WTC11 (cell line): ENCODE measurements around the gene MAP1LC3B. TPM values are rescaled to one million over a fixed set of nuclear protein-coding genes. Genes with fewer than 3 reads are reported as not detected.

Experiments used
- ATAC-seq: fragments of 200-7000 bp; cut with Tn5 transposase; 2 replicates; pipeline ENCODE4 v1.10.0; 2021; ENCODE audit warnings: mild to moderate bottlenecking, moderate library complexity
- CTCF ChIA-PET: fragments of 300-600 bp; sonication (Branson Sonifier 250); formaldehyde crosslinking; loops from one replicate; lab custom pipeline; 2021; ENCODE audit warnings: antibody characterized with exemption; lab: Charles Lee
- POLR2A ChIA-PET: fragments of 350-600 bp; sonication (Branson Sonifier 250); formaldehyde crosslinking; loops from one replicate; lab custom pipeline; 2021; ENCODE audit warnings: antibody characterized with exemption; lab: Charles Lee
- DNase-seq: peaks from one replicate; pipeline ENCODE4 v3.0.0; 2021; ENCODE audit warnings: low spot score
- H3K27ac Mint-ChIP-seq: 2 replicates; pipeline ENCODE4 v1.8.0; 2021; ENCODE audit warnings: mixed read lengths
- H3K27me3 Mint-ChIP-seq: 2 replicates; pipeline ENCODE4 v1.8.0; 2021; ENCODE audit warnings: low read depth, mild to moderate bottlenecking, moderate library complexity, mixed read lengths
- H3K36me3 Mint-ChIP-seq: 2 replicates; pipeline ENCODE4 v1.8.0; 2021; ENCODE audit warnings: mixed read lengths
- H3K4me1 Mint-ChIP-seq: 2 replicates; pipeline ENCODE4 v1.8.0; 2022; ENCODE audit warnings: mixed read lengths
- H3K4me3 Mint-ChIP-seq: 2 replicates; pipeline ENCODE4 v1.8.0; 2021; ENCODE audit warnings: mild to moderate bottlenecking, moderate library complexity, mixed read lengths
- H3K9me3 Mint-ChIP-seq: 2 replicates; pipeline ENCODE4 v1.8.0; 2021; ENCODE audit warnings: mixed read lengths
- AFF4 ChIP-seq: sonication (generic); formaldehyde crosslinking; IDR thresholded peaks from 2 replicates; pipeline ENCODE4 v1.8.1; 2023; ENCODE audit warnings: mild to moderate bottlenecking, missing genetic modification reagents, borderline replicate concordance
- ELF4 ChIP-seq: sonication (generic); formaldehyde crosslinking; IDR thresholded peaks from 2 replicates; pipeline ENCODE4 v1.8.1; 2022; ENCODE audit warnings: low read depth, mild to moderate bottlenecking, moderate library complexity, missing genetic modification reagents
- FOXJ3 ChIP-seq: sonication (generic); formaldehyde crosslinking; IDR thresholded peaks from 2 replicates; pipeline ENCODE4 v1.9.0; 2021; ENCODE audit warnings: missing genetic modification reagents, mild to moderate bottlenecking, borderline replicate concordance
- NFATC4 ChIP-seq: fragments of 250-450 bp; sonication (Bioruptor Pico); IDR thresholded peaks from 2 replicates; pipeline ENCODE4 v1.9.0; 2021; ENCODE audit warnings: mild to moderate bottlenecking
- NR1H2 ChIP-seq: sonication (generic); formaldehyde crosslinking; IDR thresholded peaks from 2 replicates; pipeline ENCODE4 v1.9.0; 2021; ENCODE audit warnings: mild to moderate bottlenecking, moderate library complexity, missing genetic modification reagents
- NR2C2 ChIP-seq: sonication (generic); formaldehyde crosslinking; IDR thresholded peaks from 2 replicates; pipeline ENCODE4 v1.8.0; 2022; ENCODE audit warnings: mild to moderate bottlenecking, missing genetic modification reagents
- NR3C1 ChIP-seq: sonication (generic); formaldehyde crosslinking; conservative IDR thresholded peaks from 2 replicates; pipeline ENCODE4 v1.8.1; 2023; ENCODE audit warnings: low read depth, mild to moderate bottlenecking, missing genetic modification reagents
- RORB ChIP-seq: fragments of 250-450 bp; sonication (Bioruptor Pico); IDR thresholded peaks from 2 replicates; pipeline ENCODE4 v1.9.0; 2021; ENCODE audit warnings: mild to moderate bottlenecking
- SMAD3 ChIP-seq: sonication (generic); formaldehyde crosslinking; IDR thresholded peaks from 2 replicates; pipeline ENCODE4 v1.8.0; 2022; ENCODE audit warnings: missing genetic modification reagents, mild to moderate bottlenecking, borderline replicate concordance
- SP1 ChIP-seq: sonication (generic); formaldehyde crosslinking; conservative IDR thresholded peaks from 2 replicates; pipeline ENCODE4 v1.8.1; 2022; ENCODE audit warnings: missing genetic modification reagents
- TEAD4 ChIP-seq: sonication (generic); formaldehyde crosslinking; IDR thresholded peaks from 2 replicates; pipeline ENCODE4 v1.8.0; 2022; ENCODE audit warnings: mild to moderate bottlenecking, missing genetic modification reagents
- total RNA-seq: library from RNA; stranded (reverse); gene quantifications from 3 replicates; pipeline ENCODE4 v1.2.3, GENCODE V29; 2021
- TF ChIP-seq, protein P1 (sequence below): sonication (generic); formaldehyde crosslinking; IDR thresholded peaks from 2 replicates; pipeline ENCODE4 v1.8.0; 2022; ENCODE audit warnings: mild to moderate bottlenecking, missing genetic modification reagents
- TF ChIP-seq, protein P2 (sequence below): fragments of 250-450 bp; sonication (Bioruptor Pico); IDR thresholded peaks from 2 replicates; pipeline ENCODE4 v1.8.0; 2021; ENCODE audit warnings: mild to moderate bottlenecking

The MAP1LC3B gene
- total RNA-seq, 1 experiment from 2014 or later: 46.9 TPM

DNA sequence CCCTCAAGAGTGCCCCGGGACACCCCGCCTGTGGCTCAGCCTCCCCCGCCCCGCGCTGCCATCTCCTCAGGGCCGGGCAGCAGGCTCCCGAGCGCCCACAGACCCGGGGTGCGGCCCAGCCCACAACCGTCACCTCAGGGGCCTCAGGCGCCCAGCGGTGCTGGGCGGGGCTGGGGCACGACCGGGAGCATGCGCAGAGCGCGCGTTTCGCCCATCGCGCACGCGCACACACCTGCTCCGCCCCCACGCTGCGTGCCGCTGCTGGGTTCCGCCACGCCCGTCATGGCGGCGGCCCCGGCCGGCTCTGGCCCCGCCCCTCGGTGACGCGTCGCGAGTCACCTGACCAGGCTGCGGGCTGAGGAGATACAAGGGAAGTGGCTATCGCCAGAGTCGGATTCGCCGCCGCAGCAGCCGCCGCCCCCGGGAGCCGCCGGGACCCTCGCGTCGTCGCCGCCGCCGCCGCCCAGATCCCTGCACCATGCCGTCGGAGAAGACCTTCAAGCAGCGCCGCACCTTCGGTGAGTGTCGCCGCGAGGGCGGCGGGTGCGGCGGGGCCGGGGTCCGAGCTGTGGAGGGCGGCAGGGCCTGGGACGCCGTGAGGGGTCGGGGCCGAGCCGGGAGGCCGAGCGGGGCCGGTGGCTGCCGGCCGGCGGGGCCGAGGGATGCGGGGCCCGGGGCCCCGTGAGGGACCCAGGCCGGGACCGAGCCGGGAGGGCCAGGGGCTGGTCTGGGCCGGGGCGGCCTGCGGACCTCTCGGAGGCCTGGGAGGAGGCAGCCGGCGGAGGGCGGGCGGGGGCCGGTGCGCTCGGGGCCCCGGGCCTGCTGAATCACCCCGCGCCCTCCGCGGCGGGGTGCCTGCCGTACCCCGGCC, at the start of gene MAP1LC3B (continued):
- TF ChIP-seq AFF4: no peak
- TF ChIP-seq, all 79 proteins: peak for 24

DNA sequence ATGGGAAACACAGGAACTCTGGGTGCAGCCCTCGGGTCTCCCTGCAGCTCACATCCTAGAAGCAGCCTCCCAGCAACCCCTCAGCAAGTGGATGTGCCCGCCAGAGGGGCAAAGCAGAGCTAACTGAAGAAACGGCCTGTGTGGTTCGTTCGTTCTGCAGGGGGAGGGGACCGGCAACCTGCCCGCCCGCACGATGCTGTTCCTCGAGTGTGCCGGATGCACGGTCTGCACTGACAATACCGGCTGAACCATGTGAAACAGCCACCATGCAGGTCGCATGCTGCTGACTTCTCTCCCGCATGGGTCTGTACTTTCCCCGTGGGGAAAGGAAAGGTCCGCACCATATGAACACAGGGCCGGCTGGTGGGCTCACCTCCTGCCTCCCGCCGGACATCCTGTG, 49.6 kb upstream of the MAP1LC3B start:
- Mint-ChIP-seq H3K27me3 (no peaks in the 10 kb centered on the region), H3K4me1 (peaks cover 15% of the 10 kb centered on the region), H3K36me3 (peaks cover 21% of the 10 kb centered on the region), H3K9me3 (no peaks in the 10 kb centered on the region), H3K4me3 (no peak overlapping the region), H3K27ac (no peak overlapping the region)
- CTCF ChIA-PET: no interaction called here
- no peak for DNase-seq
- TF ChIP-seq, protein P1, sequence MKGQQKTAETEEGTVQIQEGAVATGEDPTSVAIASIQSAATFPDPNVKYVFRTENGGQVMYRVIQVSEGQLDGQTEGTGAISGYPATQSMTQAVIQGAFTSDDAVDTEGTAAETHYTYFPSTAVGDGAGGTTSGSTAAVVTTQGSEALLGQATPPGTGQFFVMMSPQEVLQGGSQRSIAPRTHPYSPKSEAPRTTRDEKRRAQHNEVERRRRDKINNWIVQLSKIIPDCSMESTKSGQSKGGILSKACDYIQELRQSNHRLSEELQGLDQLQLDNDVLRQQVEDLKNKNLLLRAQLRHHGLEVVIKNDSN (CRISPR knock-in tag): no peak
- TF ChIP-seq, protein P2, sequence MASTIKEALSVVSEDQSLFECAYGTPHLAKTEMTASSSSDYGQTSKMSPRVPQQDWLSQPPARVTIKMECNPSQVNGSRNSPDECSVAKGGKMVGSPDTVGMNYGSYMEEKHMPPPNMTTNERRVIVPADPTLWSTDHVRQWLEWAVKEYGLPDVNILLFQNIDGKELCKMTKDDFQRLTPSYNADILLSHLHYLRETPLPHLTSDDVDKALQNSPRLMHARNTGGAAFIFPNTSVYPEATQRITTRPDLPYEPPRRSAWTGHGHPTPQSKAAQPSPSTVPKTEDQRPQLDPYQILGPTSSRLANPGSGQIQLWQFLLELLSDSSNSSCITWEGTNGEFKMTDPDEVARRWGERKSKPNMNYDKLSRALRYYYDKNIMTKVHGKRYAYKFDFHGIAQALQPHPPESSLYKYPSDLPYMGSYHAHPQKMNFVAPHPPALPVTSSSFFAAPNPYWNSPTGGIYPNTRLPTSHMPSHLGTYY (CRISPR knock-in tag): no peak
- TF ChIP-seq ELF4: no peak
- no peak for TF ChIP-seq RORB (CRISPR knock-in tag)
- no peak for TF ChIP-seq NR2C2 (CRISPR knock-in tag)
- POLR2A ChIA-PET: no interaction called here
- no peak for ATAC-seq

GRCh38 chr16:87342978-87343752, 49.0 kb upstream of the MAP1LC3B start:
- Mint-ChIP-seq H3K27me3 (no peaks in the 10 kb centered on the region), H3K36me3 (peaks cover 21% of the 10 kb centered on the region), H3K4me1 (peaks cover 15% of the 10 kb centered on the region), H3K9me3 (no peaks in the 10 kb centered on the region)
- ATAC-seq (no peak), DNase-seq (no peak)
- CTCF ChIA-PET: no interaction called here
- POLR2A ChIA-PET: no interaction called here
- TF ChIP-seq ELF4 (no peak), NR1H2 (CRISPR knock-in tag) (no peak), SP1 (no peak), SMAD3 (no peak), TEAD4 (no peak), FOXJ3 (CRISPR knock-in tag) (no peak), NR3C1 (CRISPR knock-in tag) (no peak), NFATC4 (CRISPR knock-in tag) (no peak)
- TF ChIP-seq, protein P2 (CRISPR knock-in tag): no peak
- TF ChIP-seq, all 79 proteins: peak for 0
- Mint-ChIP-seq H3K4me3 (no peak overlapping the region), H3K27ac (peak overlapping the region; percentile 89)
